ENCODE data around the gene NR1I3.

GRCh38 chr1:161200421-161200991 lies 37.5 kb downstream of the NR1I3 start:
- TF ChIP-seq CTCF (IDR thresholded peaks at IDR 0.05; ENCODE audit: poor library complexity) = no peak
- TF ChIP-seq EZH2 (IDR thresholded peaks at IDR 0.05; ENCODE audit: borderline replicate concordance) = no peak
- no peak for TF ChIP-seq EZH2phosphoT487 (IDR thresholded peaks at IDR 0.05; ENCODE audit: low read depth, severe bottlenecking, unreplicated experiment)
